PC-9 (cell line): ENCODE data around the gene SGCD. TPM values are rescaled to one million over a fixed set of nuclear protein-coding genes. Genes with fewer than 3 reads are reported as not detected.

Experiments
- BruUV-seq: library from RNA; stranded (reverse); fragments of 400-500 nt; replicated peaks from 2 replicates; lab custom pipeline; 2021; lab: Mats Ljungman, UMichigan
- CTCF ChIA-PET: fragments of 300-600 bp; sonication (Branson Sonifier 250); formaldehyde crosslinking; loops from one replicate; lab custom pipeline; 2022; ENCODE audit warnings: antibody characterized with exemption; lab: Charles Lee
- POLR2A ChIA-PET: fragments of 300-600 bp; sonication (Branson Sonifier 250); formaldehyde crosslinking; loops from one replicate; lab custom pipeline; 2022; ENCODE audit warnings: antibody characterized with exemption; ENCODE audit not compliant: unreplicated experiment; lab: Charles Lee
- DNase-seq, 2 experiments: peaks; one replicate each; pipeline versions ENCODE4 v3.0.0 to v3.0.0-alpha.2; 2015 to 2022; ENCODE audit warnings: mixed read lengths in 1 of 2
- H2AFZ ChIP-seq: fragments of 200-600 bp; sonication (generic); 2 replicates; pipeline ENCODE4 v1.8.1; 2017; ENCODE audit warnings: antibody characterized with exemption
- H3F3A ChIP-seq: fragments of 200-600 bp; sonication (generic); 2 replicates; pipeline ENCODE4 v1.8.1; 2017; ENCODE audit warnings: antibody characterized with exemption, mild to moderate bottlenecking, low read depth; ENCODE audit not compliant: insufficient read depth
- H3K27ac ChIP-seq: fragments of 200-600 bp; sonication (generic); 2 replicates; pipeline ENCODE4 v1.6.1; 2016; ENCODE audit warnings: mixed run types
- H3K27me3 ChIP-seq: fragments of 200-600 bp; sonication (generic); 2 replicates; pipeline ENCODE4 v1.6.1; 2016; ENCODE audit warnings: low read depth, mixed run types; ENCODE audit not compliant: insufficient read depth
- H3K36me3 ChIP-seq: fragments of 200-600 bp; sonication (generic); 2 replicates; pipeline ENCODE4 v1.6.1; 2016; ENCODE audit warnings: low read depth, mixed run types
- H3K4me1 ChIP-seq: fragments of 200-600 bp; sonication (generic); replicated peaks from 2 replicates; pipeline ENCODE4 v1.6.1; 2016; ENCODE audit warnings: mixed run types; ENCODE audit not compliant: insufficient read depth
- H3K4me2 ChIP-seq: fragments of 200-600 bp; sonication (generic); 2 replicates; pipeline ENCODE4 v1.6.1; 2017; ENCODE audit warnings: mixed run types
- H3K4me3 ChIP-seq: fragments of 200-600 bp; sonication (generic); 2 replicates; pipeline ENCODE4 v1.6.1; 2016; ENCODE audit warnings: mixed run types
- H3K79me2 ChIP-seq: fragments of 200-600 bp; sonication (generic); 2 replicates; pipeline ENCODE4 v1.6.1; 2017; ENCODE audit warnings: low read depth, mixed run types
- H3K9me2 ChIP-seq: fragments of 200-600 bp; sonication (generic); 2 replicates; pipeline ENCODE4 v1.8.1; 2017; ENCODE audit warnings: mild to moderate bottlenecking; ENCODE audit not compliant: insufficient read depth
- H3K9me3 ChIP-seq: fragments of 200-600 bp; sonication (generic); 2 replicates; pipeline ENCODE4 v1.8.1; 2016; ENCODE audit warnings: low read depth; ENCODE audit not compliant: insufficient read depth
- H4K20me1 ChIP-seq: fragments of 200-600 bp; sonication (generic); 2 replicates; pipeline ENCODE4 v1.8.1; 2017; ENCODE audit not compliant: insufficient read depth
- EZH2 ChIP-seq: fragments of 200-600 bp; sonication (generic); IDR thresholded peaks from 2 replicates; pipeline ENCODE4 v1.8.0; 2017; ENCODE audit warnings: antibody characterized with exemption, low read depth
- intact Hi-C: fragments of 100-400 bp; cut with micrococcal nuclease; formaldehyde crosslinking; loops from one replicate; pipeline ENCODE4 v1.10.0; 2022; ENCODE audit not compliant: unreplicated experiment
- total RNA-seq: library from RNA; stranded (reverse); gene quantifications from 2 replicates; pipeline ENCODE4 v1.2.3, GENCODE V29; 2021
- TF ChIP-seq, protein P1 (sequence below): fragments of 200-600 bp; sonication (generic); conservative IDR thresholded peaks from 2 replicates; pipeline ENCODE4 v1.6.1; 2017; ENCODE audit warnings: mixed run types, antibody characterized with exemption, mild to moderate bottlenecking, moderate library complexity

SGCD gene
- total RNA-seq, 1 experiment from 2014 or later = not detected

DNA sequence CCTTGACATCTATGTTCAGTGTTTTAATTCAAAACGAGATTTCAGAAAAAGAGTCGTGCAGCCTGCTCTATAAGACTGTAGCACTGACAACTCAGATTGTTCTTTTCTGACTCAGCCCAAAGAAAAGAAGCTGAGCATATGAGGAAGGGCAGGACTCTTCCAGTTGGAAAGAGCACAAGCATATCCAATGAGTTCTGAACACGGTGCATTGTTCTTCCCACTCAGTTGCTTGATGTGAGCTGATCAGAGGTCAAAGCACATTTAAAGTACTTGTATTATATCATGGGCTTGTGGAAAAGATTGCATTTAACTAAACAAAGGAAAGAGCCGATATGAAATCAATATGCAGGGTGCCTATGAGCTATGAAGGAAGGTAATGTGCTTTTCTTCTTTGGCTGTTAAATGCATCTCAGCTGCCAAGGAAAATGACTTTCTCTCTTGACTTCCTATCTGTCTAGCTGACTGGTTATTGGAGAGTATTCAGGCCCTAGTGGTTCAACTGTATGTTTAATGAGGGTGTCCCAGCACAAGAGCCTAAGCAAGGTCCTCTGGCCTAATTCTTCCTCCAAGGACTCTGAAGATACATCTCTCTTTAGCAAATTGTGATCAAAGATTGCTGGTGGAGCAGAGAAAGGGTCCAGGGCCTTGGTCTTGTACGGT, 296.5 kb downstream of the SGCD start:
- Histone ChIP-seq H3K9me2 (no peaks in the 10 kb centered on the region), H3K4me3 (no peak overlapping the region), H3K4me1 (no peaks in the 10 kb centered on the region), H2AFZ (no peak overlapping the region), H3K27ac (no peak overlapping the region), H3K27me3 (no peaks in the 10 kb centered on the region), H3K4me2 (no peak overlapping the region), H3K79me2 (no peaks in the 10 kb centered on the region), H3K9me3 (no peaks in the 10 kb centered on the region), H3F3A (no peaks in the 10 kb centered on the region), H4K20me1 (no peaks in the 10 kb centered on the region), H3K36me3 (no peaks in the 10 kb centered on the region)
- ChIA-PET CTCF (no interaction called here), POLR2A (no interaction called here)
- intact Hi-C loops = no loop called here
- DNase-seq = no peak
- no TSS peak for BruUV-seq
- TF ChIP-seq, protein P1, sequence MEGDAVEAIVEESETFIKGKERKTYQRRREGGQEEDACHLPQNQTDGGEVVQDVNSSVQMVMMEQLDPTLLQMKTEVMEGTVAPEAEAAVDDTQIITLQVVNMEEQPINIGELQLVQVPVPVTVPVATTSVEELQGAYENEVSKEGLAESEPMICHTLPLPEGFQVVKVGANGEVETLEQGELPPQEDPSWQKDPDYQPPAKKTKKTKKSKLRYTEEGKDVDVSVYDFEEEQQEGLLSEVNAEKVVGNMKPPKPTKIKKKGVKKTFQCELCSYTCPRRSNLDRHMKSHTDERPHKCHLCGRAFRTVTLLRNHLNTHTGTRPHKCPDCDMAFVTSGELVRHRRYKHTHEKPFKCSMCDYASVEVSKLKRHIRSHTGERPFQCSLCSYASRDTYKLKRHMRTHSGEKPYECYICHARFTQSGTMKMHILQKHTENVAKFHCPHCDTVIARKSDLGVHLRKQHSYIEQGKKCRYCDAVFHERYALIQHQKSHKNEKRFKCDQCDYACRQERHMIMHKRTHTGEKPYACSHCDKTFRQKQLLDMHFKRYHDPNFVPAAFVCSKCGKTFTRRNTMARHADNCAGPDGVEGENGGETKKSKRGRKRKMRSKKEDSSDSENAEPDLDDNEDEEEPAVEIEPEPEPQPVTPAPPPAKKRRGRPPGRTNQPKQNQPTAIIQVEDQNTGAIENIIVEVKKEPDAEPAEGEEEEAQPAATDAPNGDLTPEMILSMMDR = no peak
- TF ChIP-seq EZH2 = no peak

DNA sequence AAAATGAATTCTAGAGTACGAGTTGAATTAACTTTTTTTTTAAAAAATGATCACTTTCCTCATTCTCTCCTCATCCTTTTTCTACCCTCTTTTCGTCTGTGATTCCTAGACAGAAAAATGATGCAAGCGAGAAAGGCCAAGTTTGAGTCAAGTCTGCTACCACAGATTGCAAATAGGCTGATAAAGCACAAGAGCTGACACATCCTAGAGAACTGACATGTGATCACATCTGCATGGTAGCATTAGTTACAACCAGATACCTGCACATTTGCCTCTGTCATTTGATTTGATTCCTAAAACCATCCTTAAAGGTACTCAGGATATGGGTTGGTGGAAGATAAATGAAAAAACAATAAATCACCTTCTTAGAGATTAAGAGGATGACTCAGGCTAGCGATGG, 297.7 kb downstream of the SGCD start:
- intact Hi-C loops = no loop called here
- BruUV-seq = no TSS peak
- no peaks in the 10 kb centered on the region for H3K4me1 ChIP-seq
- H3K36me3 ChIP-seq = no peaks in the 10 kb centered on the region
- no peak for DNase-seq
- H3K4me2 ChIP-seq = no peak overlapping the region
- no peak overlapping the region for H3K4me3 ChIP-seq
- no peaks in the 10 kb centered on the region for H3F3A ChIP-seq
- POLR2A ChIA-PET = no interaction called here
- no peak for TF ChIP-seq EZH2
- TF ChIP-seq, protein P1 = no peak
- H3K79me2 ChIP-seq = no peaks in the 10 kb centered on the region
- no peak overlapping the region for H3K27ac ChIP-seq
- H3K27me3 ChIP-seq = no peaks in the 10 kb centered on the region
- no peaks in the 10 kb centered on the region for H3K9me2 ChIP-seq
- CTCF ChIA-PET = no interaction called here
- H3K9me3 ChIP-seq = no peaks in the 10 kb centered on the region
- no peak overlapping the region for H2AFZ ChIP-seq
- H4K20me1 ChIP-seq = no peaks in the 10 kb centered on the region

DNA sequence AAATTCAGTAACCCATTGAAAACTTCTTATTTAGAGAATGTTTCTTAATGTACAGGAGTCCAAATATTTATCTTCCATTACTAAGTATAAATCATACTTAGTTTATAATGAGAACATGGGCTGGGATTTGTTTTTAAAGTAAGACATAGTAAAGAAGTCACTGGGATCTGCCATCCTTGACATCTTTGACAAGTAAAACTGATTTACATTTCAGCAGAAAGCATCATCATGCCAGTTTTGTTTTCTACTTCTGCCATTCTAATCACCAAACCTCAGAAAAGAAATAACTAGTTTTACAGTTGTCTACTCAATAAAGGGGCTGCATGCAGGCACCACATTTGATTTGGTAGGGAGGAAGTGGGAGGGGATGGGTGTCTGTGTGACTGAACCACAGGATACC, 301.5 kb downstream of the SGCD start:
- Histone ChIP-seq H3K4me1 (no peaks in the 10 kb centered on the region), H3K27ac (no peak overlapping the region), H3K36me3 (no peaks in the 10 kb centered on the region), H3K4me2 (no peak overlapping the region), H3K9me3 (no peaks in the 10 kb centered on the region), H3K9me2 (no peaks in the 10 kb centered on the region), H3K79me2 (no peaks in the 10 kb centered on the region), H4K20me1 (no peaks in the 10 kb centered on the region), H3F3A (no peaks in the 10 kb centered on the region), H3K4me3 (no peak overlapping the region), H3K27me3 (no peaks in the 10 kb centered on the region), H2AFZ (no peak overlapping the region)
- ChIA-PET POLR2A (no interaction called here), CTCF (no interaction called here)
- intact Hi-C loops = no loop called here
- DNase-seq = no peak
- BruUV-seq = no TSS peak
- no peak for TF ChIP-seq EZH2
- TF ChIP-seq, protein P1 = no peak
